ENCODE measurements around the gene DNAJC5G.

DNA sequence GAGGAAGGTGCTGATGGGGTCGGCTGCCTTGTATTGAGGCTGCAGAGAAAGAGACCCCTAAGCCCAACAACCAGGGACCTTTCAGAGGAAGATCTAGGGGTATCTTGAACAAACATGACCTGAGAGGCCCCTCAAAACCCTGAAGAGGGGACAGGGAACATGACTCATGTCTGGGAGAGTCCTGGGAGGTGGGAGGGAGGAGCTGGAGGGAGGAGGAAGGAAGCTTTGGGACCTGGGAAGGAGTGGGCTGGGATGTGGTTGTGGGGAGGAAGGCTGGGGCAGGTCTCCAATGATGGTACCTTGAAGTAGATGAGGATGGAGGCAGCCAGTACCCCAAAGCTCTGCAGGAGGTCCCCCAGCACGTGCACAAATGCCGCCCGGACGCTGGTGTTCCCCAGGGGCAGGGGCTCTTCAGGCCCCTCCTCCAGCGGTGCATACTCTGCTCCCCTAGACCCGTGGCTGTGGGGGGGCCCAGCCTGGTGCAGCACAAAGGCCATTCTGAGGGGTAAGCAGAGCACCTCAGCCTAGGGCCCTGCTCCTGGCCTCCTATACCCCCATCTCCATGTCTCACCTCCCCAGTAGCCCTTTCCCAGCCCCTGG lies 18.3 kb upstream of the DNAJC5G start:
- no peak for TF ChIP-seq CTCF (conservative IDR thresholded peaks at IDR 0.05)
- TF ChIP-seq EZH2 (IDR thresholded peaks at IDR 0.05; ENCODE audit: low read depth) = no peak
